GM19467 (cell line): ENCODE results near the gene LRP1-AS.

Source experiments
- ATAC-seq: cut with Tn5 transposase; IDR thresholded peaks from one replicate; pipeline ENCODE4 v1.9.1; 2021; ENCODE audit warnings: mild to moderate bottlenecking, moderate library complexity; ENCODE audit not compliant: unreplicated experiment

The LRP1-AS gene

GRCh38 chr12:57146961-57147944 is at the start of gene LRP1-AS:
TSS of gene LRP1-AS (minus strand) at chr12:57147619.
- no peak for ATAC-seq

GRCh38 chr12:57196956-57197355 is 49.5 kb upstream of the LRP1-AS start:
- no peak for ATAC-seq

- no peak for ATAC-seq
Measured at GRCh38 chr12:57196439-57196838, 49.0 kb upstream of the LRP1-AS start.

- no peak for ATAC-seq
Measured at GRCh38 chr12:57195611-57196371, 48.4 kb upstream of the LRP1-AS start.

GRCh38 chr12:57195186-57195585 is 47.8 kb upstream of the LRP1-AS start:
- ATAC-seq, result no peak

GRCh38 chr12:57194253-57194652 is 46.8 kb upstream of the LRP1-AS start:
- no peak for ATAC-seq

GRCh38 chr12:57193706-57194245 is 46.4 kb upstream of the LRP1-AS start:
- ATAC-seq, result no peak

- no peak for ATAC-seq
Measured at GRCh38 chr12:57192920-57193319, 45.5 kb upstream of the LRP1-AS start.

GRCh38 chr12:57191410-57191809 is 44.0 kb upstream of the LRP1-AS start:
- no peak for ATAC-seq

GRCh38 chr12:57190821-57191220 is 43.4 kb upstream of the LRP1-AS start:
- ATAC-seq, result no peak

GRCh38 chr12:57190037-57190436 is 42.6 kb upstream of the LRP1-AS start:
- no peak for ATAC-seq

- no peak for ATAC-seq
Measured at GRCh38 chr12:57188090-57188425, 40.6 kb upstream of the LRP1-AS start.

GRCh38 chr12:57187222-57188089 is 40.0 kb upstream of the LRP1-AS start:
- ATAC-seq, result no peak

GRCh38 chr12:57185906-57186508 is 38.6 kb upstream of the LRP1-AS start:
- no peak for ATAC-seq

GRCh38 chr12:57185403-57185802 is 38.0 kb upstream of the LRP1-AS start:
- ATAC-seq, result no peak

GRCh38 chr12:57183939-57184725 is 36.7 kb upstream of the LRP1-AS start:
- ATAC-seq, result no peak

- ATAC-seq, result peak; percentile 78
Measured at GRCh38 chr12:57182918-57183575, 35.6 kb upstream of the LRP1-AS start.

- ATAC-seq, result no peak
Measured at GRCh38 chr12:57181561-57182155, 34.2 kb upstream of the LRP1-AS start.

- no peak for ATAC-seq
Measured at GRCh38 chr12:57181072-57181471, 33.7 kb upstream of the LRP1-AS start.
